GM12872 (cell line): ENCODE data around the gene SAMD9.

Experiments used
- TF ChIP-seq, protein P1 (sequence below): IDR thresholded peaks from 3 replicates; pipeline ENCODE4 v1.5.1; 2011; ENCODE audit warnings: low read depth, mild to moderate bottlenecking, low read length, moderate library complexity; ENCODE audit not compliant: insufficient read depth

SAMD9 gene

GRCh38 chr7:93117327-93117726, 452 bp downstream of the SAMD9 start:
- TF ChIP-seq, protein P1, sequence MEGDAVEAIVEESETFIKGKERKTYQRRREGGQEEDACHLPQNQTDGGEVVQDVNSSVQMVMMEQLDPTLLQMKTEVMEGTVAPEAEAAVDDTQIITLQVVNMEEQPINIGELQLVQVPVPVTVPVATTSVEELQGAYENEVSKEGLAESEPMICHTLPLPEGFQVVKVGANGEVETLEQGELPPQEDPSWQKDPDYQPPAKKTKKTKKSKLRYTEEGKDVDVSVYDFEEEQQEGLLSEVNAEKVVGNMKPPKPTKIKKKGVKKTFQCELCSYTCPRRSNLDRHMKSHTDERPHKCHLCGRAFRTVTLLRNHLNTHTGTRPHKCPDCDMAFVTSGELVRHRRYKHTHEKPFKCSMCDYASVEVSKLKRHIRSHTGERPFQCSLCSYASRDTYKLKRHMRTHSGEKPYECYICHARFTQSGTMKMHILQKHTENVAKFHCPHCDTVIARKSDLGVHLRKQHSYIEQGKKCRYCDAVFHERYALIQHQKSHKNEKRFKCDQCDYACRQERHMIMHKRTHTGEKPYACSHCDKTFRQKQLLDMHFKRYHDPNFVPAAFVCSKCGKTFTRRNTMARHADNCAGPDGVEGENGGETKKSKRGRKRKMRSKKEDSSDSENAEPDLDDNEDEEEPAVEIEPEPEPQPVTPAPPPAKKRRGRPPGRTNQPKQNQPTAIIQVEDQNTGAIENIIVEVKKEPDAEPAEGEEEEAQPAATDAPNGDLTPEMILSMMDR: no peak

GRCh38 chr7:93115796-93116195, 2.0 kb downstream of the SAMD9 start:
- TF ChIP-seq, protein P1: no peak

DNA sequence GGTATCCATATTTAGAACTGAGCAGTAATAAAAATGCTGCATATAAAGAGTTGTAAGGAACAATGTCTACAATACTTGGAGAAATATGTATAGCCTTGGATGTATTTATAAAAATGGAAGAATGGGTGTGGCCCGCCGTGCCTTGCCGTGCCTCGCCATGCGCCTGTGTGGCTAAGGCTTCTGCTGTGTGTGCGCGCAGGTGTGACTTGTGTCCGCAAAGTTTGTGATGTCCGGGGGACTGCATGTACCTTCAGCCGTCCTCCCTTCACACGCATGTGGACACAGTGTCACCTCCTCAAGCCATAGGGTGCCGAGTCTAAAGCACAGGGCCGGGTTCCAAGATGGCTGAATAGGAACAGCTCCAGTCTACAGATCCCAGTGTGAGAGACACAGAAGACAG, 9.8 kb downstream of the SAMD9 start:
- TF ChIP-seq, protein P1: no peak

GRCh38 chr7:93097388-93097787, 20.4 kb downstream of the SAMD9 start:
- TF ChIP-seq, protein P1: no peak

- TF ChIP-seq, protein P1: peak; percentile 63
Measured at GRCh38 chr7:93092757-93093370, 24.9 kb downstream of the SAMD9 start.

GRCh38 chr7:93062599-93062998, 55.2 kb downstream of the SAMD9 start:
- TF ChIP-seq, protein P1: no peak

- TF ChIP-seq, protein P1: no peak
Measured at GRCh38 chr7:93060865-93061264, 56.9 kb downstream of the SAMD9 start.
